WI38 (cell line): ENCODE data around the gene DPYD.

Experiments used
- H3K4me3 ChIP-seq: 2 replicates; pipeline ENCODE4 v1.5.1; 2011; ENCODE audit warnings: low read depth, mild to moderate bottlenecking, control low read depth, low read length
- TF ChIP-seq, protein P1 (sequence below): IDR thresholded peaks from 2 replicates; pipeline ENCODE4 v1.5.1; 2012; ENCODE audit warnings: low read depth, mild to moderate bottlenecking, control low read depth, low read length

Gene DPYD

DNA sequence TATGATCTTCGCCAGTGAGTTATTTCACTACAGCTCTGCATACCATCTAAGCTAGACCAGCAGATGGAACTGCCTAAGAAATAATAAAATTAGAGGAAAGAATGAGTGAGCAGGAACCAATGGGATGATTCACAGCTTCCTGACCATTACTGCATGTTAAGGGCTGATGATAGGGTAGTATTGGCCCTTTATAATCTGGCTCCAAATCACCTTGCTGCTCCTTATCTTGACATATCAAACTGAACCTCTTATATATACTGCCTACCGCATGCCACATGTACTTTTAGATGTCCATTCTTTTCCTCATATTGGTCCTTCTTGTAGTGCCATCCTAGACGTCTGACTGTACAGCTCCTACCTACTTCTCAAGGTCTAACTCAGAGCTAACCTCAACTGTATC lies 524.4 kb downstream of the DPYD start:
- TF ChIP-seq, protein P1, sequence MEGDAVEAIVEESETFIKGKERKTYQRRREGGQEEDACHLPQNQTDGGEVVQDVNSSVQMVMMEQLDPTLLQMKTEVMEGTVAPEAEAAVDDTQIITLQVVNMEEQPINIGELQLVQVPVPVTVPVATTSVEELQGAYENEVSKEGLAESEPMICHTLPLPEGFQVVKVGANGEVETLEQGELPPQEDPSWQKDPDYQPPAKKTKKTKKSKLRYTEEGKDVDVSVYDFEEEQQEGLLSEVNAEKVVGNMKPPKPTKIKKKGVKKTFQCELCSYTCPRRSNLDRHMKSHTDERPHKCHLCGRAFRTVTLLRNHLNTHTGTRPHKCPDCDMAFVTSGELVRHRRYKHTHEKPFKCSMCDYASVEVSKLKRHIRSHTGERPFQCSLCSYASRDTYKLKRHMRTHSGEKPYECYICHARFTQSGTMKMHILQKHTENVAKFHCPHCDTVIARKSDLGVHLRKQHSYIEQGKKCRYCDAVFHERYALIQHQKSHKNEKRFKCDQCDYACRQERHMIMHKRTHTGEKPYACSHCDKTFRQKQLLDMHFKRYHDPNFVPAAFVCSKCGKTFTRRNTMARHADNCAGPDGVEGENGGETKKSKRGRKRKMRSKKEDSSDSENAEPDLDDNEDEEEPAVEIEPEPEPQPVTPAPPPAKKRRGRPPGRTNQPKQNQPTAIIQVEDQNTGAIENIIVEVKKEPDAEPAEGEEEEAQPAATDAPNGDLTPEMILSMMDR = no peak
- no peak overlapping the region for H3K4me3 ChIP-seq

DNA sequence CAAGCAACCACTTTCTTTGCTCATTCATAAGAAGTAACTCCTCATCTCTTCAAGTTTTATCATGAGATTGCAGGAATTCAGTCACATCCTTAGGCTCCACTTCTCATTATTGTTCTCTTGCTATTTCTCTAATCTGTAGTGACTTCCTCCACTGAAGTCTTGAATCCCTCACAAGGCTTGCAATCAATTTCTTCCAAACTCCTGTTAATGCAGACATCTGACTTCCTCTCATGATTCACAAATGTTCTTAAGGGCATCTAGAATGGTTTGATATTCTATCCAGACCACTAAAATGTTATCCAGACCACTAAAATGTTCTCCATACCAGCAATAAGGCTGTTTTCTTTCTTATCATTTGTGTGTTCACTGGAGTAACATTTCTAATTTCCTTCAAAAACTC lies 528.1 kb downstream of the DPYD start:
- H3K4me3 ChIP-seq = no peak overlapping the region
- TF ChIP-seq, protein P1 = no peak

DNA sequence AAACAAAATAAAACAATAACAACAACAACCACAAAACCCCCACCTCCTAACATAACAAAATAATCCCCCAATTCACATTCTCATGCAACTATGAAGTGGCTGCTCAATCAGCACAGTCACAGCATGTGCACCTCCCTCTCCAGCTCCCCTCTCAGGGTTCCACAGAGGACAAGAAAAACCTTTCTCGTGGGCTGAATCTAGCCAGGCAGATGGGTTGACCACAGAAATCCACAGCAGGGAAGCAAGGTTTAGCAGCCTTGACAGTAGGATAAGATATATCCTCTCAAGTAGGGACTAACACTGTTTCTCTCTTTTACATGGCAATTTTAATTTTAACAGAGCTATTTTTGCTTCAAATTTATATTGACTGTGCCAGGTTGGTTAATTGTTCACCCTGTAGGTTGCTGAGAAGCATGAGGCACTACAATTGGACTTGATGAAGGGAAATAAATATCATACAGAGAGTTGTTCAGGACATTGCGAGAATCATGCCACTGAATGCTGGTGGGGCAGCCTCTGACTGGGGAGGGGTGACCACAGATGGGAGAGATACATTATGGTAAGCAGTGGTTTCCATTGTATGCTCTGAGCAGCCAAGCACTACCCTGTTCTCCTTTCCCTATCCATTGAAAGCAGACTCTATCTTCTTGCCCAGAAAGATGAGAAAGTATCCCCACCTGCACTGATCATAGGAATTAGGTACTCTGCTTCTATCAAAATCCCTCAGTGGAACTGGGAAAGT lies 535.1 kb downstream of the DPYD start:
- TF ChIP-seq, protein P1 = no peak
- no peak overlapping the region for H3K4me3 ChIP-seq

DNA sequence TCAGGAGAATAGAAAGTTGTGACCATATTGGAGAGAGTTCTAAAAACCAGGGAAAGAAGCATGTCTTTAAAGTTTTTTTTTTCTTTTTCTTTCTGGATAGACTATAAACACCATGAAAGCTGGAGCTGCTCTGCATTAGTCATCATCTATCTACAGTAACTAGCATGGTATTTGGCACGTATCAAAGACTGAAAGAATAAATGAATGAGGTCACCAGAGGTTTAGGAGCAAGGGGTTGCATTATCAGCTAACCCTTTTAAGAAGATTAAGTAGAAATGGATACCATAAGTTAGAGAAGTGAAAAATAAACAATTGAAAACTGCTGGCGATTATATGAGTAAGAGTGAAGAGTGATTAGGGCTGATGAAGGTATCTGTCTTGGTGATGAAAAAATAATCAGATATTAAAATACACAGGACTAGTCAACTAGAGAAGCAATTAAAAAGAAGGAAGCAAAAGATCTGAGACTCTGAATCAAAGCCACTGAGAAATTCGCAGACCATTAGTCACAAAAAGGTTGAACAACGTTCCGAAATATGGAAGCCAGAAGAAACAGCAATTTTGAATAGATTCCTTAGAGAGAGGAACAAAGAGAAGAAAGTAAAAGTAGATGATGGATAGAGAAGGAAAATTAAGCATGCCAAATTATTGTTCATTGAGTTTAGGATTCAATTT lies 536.4 kb downstream of the DPYD start:
- no peak overlapping the region for H3K4me3 ChIP-seq
- TF ChIP-seq, protein P1 = no peak

DNA sequence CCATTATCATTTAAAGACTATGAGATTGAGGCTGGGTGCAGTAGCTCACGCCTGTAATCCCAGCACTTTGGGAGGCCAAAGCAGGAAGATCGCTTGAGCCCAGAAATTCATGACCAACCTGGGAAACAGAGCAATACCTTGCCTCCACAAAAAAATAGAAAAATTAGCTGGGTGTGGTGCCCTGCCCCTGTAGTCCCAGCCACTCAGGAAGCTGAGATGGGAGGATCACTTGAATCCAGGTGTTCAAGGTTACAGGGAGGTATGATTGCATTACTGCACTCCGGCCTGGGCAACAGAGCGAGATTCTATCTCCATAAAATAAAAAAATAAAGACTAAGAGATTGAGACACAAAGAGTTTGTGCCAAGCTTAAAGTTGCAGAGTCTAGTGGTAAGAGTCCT lies 537.0 kb downstream of the DPYD start:
- no peak overlapping the region for H3K4me3 ChIP-seq
- TF ChIP-seq, protein P1 = no peak

DNA sequence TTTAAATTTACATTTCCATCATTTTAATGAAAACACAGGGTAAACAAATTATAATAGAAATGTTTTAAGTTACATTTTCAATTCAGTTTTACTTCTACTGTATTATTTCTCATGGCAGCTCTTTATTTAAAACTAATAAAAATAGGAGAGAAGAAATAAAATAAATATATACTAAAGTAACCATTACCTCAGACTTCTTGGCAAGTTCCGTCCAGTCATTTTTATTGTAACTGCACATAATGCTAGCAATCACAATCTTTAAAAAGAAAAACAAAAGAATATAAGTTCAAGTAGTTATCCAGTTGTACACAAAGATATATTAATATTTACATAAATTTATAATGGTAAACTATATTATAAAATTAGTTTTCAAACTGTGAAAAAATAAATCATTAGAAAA lies 538.6 kb downstream of the DPYD start:
- H3K4me3 ChIP-seq = no peak overlapping the region
- TF ChIP-seq, protein P1 = no peak

DNA sequence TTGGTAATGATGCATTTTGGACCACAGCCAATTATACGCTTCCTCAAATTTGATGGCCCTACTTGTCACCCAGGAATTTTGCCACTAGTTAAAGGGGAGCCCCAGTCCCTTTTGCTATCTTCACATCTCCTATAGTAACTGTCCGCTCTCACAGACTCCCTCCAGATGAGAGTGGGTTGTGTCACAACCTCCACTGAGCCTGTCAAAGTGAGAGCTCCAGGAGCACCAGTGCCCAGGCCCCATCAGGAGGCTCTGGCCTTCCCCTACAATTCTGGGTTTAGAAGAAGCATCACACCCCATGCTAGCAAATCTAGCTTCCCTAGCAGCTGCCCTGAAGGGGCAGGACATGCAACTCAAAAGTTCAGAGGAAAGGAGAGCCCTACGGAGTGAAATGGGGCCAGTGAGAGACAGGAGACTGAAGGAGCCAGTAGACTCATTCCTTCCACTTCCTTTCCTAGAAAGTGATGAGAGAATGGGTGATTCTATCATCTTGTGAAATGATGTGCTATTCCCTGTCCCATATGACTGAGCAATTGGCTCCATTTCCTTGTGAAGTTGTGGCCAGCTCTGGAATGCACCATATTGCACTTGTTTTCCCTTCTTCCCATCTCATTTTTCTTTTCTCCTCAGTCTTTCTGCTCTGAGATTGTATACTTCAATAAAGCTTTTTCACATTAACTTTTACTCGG lies 541.3 kb downstream of the DPYD start:
- no peak overlapping the region for H3K4me3 ChIP-seq

More for the DNA sequence above, 541.3 kb downstream of the DPYD start:
- TF ChIP-seq, protein P1 = no peak
